Eye (tissue), 1 donor: ENCODE results near the gene SHMT2.

Experiments
- DNase-seq: peaks from one replicate; pipeline ENCODE4 v3.0.0-alpha.2; 2015

SHMT2 gene

GRCh38 chr12:57199191-57199590 is 30.3 kb upstream of the SHMT2 start:
- DNase-seq, result no peak

GRCh38 chr12:57200497-57200896 is 29.0 kb upstream of the SHMT2 start:
- DNase-seq, result no peak

GRCh38 chr12:57201219-57201618 is 28.3 kb upstream of the SHMT2 start:
- DNase-seq, result no peak

- DNase-seq, result no peak
These were observed 27.9 kb upstream of the SHMT2 start for GRCh38 chr12:57201631-57202030.

- no peak for DNase-seq
These were observed 27.2 kb upstream of the SHMT2 start for GRCh38 chr12:57202321-57202720.

DNA sequence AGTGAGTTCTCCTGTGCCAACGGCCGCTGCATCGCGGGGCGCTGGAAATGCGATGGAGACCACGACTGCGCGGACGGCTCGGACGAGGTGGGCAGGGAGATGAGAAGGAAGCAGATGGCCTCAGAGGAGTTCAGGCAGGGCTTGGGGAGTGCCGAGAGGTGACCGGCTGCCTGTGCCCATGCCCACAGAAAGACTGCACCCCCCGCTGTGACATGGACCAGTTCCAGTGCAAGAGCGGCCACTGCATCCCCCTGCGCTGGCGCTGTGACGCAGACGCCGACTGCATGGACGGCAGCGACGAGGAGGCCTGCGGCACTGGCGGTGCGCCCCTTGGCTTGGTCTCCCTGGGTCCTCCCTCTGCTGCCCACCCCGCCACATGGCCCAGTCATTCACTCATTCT is 26.3 kb upstream of the SHMT2 start:
- no peak for DNase-seq

DNA sequence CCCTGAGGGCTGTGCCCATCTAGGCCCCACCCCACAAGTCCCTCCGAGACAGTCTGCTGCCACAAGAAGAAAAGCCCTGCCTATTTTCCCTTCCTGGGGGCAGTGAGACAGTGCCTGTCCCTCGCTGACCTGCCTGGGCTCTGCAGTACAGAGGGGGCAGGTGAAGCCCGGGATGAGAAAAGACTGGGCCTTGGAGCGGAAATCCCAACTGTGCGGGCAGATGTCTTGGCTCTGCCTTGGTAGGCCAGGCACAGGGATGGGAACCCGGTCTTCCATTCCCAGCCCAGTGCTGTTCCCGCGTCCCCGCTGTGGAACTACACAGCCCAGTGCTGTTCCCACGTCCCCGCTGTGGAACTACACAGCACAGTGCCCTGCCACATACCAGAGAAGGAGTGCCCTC is 25.7 kb upstream of the SHMT2 start:
- no peak for DNase-seq

DNA sequence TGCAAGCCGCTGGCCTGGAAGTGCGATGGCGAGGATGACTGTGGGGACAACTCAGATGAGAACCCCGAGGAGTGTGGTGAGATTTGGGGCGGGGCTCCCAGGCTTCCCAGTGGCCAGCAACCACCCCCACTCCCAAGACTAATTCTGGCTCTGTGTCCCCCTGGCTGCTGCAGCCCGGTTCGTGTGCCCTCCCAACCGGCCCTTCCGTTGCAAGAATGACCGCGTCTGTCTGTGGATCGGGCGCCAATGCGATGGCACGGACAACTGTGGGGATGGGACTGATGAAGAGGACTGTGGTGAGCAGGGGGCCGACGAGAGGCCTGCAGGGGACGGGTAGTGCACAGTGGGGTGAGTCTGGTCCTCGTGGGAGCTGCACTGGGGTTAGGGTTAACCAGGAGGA is 25.1 kb upstream of the SHMT2 start:
- no peak for DNase-seq

DNA sequence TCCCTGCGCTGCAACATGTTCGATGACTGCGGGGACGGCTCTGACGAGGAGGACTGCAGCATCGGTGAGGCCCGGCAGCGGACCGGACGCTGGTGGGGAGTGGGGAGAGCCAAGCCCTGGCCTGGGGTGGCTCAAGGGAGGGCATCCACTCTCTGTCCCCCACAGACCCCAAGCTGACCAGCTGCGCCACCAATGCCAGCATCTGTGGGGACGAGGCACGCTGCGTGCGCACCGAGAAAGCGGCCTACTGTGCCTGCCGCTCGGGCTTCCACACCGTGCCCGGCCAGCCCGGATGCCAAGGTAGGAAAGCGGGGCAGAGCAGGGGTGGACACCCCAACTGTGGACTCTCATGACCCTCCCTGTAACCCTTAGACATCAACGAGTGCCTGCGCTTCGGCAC is 24.3 kb upstream of the SHMT2 start:
- no peak for DNase-seq

DNA sequence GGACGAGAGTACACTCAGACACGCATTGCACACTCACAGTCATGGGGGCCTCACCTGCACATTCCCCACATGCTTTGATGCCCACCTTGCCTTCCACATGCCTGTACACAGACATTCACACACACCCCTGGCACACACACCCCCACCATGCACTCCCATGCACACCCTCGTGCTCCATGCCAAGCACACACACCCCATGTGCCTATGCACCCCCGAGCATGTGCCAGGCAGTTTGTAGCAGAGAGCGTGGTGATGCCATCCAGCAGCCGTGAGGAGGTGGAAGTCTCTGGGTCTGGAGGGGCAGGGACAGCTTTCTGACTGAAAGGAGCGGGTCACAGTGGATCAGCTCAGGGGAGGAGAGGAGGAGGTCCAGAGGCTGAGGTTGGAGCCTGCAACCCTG is 23.6 kb upstream of the SHMT2 start:
- no peak for DNase-seq

GRCh38 chr12:57207731-57208630 is 21.5 kb upstream of the SHMT2 start:
- no peak for DNase-seq

DNA sequence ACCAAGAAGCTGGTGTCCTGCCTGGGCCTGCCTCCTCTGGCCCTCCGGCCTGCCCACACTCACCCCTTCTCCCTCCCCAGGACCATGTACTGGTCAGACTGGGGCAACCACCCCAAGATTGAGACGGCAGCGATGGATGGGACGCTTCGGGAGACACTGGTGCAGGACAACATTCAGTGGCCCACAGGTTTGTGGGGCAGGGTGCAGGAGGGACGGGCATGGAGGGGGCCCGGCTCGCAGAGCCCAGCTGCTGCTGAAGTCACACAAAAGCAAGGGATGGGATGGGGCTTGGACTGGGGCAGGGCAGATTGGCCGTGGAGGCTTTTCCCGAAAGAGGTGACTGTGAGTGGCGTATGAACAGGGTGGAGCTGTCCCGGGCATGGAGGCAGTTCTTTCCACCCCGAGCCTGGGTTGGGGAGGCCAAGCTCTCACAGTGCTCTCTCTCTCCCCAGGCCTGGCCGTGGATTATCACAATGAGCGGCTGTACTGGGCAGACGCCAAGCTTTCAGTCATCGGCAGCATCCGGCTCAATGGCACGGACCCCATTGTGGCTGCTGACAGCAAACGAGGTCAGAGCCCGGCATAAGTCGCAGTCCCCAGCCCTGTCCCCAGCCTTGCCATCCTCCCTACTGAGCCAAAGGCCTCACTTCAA is 20.8 kb upstream of the SHMT2 start:
- DNase-seq, result no peak

DNA sequence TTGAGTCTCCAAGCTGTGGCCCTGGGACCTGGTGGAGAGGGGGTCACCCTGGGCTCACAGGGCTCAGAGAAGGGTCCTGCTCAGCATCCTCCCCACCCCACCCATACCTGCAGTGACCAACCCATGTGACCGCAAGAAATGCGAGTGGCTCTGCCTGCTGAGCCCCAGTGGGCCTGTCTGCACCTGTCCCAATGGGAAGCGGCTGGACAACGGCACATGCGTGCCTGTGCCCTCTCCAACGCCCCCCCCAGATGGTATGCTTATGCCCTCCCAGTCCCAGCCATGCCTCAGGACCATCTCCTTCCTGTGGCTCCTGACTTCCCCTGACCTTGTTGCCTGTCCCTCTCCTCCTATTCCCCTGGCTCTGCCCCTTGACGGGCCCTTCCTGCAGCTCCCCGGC is 19.6 kb upstream of the SHMT2 start:
- no peak for DNase-seq

- DNase-seq, result no peak
These were observed 19.1 kb upstream of the SHMT2 start for GRCh38 chr12:57210461-57210860.

GRCh38 chr12:57210926-57211692 is 18.4 kb upstream of the SHMT2 start:
- DNase-seq, result no peak

DNA sequence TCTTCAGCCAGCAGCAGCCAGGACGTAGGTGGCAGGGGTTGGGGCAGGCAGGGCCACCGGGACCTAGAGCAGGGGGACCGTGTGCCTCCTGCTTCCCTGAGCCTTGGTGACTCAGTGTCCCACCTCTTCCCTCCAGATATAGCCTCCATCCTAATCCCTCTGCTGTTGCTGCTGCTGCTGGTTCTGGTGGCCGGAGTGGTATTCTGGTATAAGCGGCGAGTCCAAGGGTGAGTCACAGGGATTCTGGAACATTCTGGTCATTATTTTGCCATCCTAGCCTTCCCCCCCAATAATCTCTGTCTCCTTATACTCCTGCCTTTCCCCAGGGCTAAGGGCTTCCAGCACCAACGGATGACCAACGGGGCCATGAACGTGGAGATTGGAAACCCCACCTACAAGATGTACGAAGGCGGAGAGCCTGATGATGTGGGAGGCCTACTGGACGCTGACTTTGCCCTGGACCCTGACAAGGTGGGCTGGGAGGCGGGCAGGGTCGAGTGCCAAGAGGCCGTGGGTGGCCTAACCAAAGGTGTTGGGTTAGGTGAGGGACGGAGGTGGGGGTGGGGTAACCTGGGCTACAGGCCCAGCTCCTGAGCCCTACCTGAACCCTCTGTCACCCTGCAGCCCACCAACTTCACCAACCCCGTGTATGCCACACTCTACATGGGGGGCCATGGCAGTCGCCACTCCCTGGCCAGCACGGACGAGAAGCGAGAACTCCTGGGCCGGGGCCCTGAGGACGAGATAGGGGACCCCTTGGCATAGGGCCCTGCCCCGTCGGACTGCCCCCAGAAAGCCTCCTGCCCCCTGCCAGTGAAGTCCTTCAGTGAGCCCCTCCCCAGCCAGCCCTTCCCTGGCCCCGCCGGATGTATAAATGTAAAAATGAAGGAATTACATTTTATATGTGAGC is 17.5 kb upstream of the SHMT2 start:
- no peak for DNase-seq

GRCh38 chr12:57212701-57213057 is 16.8 kb upstream of the SHMT2 start:
- DNase-seq, result peak; percentile 5

DNA sequence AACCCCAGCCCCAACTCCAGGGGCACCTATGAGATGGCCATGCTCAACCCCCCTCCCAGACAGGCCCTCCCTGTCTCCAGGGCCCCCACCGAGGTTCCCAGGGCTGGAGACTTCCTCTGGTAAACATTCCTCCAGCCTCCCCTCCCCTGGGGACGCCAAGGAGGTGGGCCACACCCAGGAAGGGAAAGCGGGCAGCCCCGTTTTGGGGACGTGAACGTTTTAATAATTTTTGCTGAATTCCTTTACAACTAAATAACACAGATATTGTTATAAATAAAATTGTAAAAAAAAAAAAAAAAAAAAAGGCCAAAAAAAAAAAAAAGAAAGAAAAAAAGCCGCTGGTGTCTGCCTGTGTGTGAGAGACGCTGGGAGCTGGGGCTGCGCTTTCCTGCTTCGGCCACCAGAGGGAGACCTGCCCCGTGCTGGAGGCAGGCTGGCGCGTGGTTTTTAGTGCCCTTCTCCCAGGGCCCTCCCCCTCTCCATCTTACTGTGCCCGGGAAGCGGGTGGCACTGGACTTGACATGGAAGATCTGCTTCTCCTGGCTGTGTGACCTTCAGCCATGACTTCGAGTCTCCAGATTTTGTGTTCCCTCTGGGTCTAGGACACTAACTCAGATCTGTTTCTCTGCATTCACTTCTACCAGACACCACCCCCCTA is 16.3 kb upstream of the SHMT2 start:
- peak; percentile 95 for DNase-seq

GRCh38 chr12:57213763-57214397 is 15.6 kb upstream of the SHMT2 start:
- no peak for DNase-seq

GRCh38 chr12:57214398-57214781 is 15.1 kb upstream of the SHMT2 start:
- peak; percentile 86 for DNase-seq

DNA sequence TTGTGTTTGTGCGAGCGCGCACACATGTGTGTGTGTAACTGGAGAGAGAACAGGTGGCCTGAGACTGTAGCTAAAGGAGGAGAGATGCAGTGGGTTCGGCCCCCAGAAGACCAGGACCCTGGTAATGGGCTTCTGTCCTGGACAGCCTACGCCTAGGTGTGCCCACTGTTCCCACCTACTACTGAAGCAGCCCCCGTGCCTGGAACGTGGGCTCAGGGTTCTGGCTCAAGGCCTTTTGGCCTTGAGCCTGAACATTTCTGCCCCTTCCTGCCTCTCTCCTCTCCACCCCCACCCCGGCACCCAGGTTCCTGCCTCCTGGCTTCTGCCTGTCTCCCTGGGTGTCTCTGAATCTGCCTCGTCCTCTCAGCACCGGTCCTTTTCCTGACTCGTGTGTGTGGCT is 14.4 kb upstream of the SHMT2 start:
- DNase-seq, result peak; percentile 48

GRCh38 chr12:57215668-57216013 is 13.9 kb upstream of the SHMT2 start:
- DNase-seq, result peak; percentile 55
